GM18498 (cell line): Measurements from ENCODE around the gene NALF2.

Experiments used
- ATAC-seq: cut with Tn5 transposase; IDR thresholded peaks from one replicate; pipeline ENCODE4 v1.9.1; 2021; ENCODE audit warnings: mild to moderate bottlenecking, moderate library complexity; ENCODE audit not compliant: unreplicated experiment

NALF2 gene

GRCh38 chrX:69524781-69525363, 20.7 kb downstream of the NALF2 start:
- no peak for ATAC-seq

- ATAC-seq = no peak
Observed at GRCh38 chrX:69530306-69530705, 26.2 kb downstream of the NALF2 start.

GRCh38 chrX:69531031-69531755, 27.1 kb downstream of the NALF2 start:
- no peak for ATAC-seq

- ATAC-seq = no peak
Observed at GRCh38 chrX:69535661-69536060, 31.5 kb downstream of the NALF2 start.

GRCh38 chrX:69538321-69538876, 34.3 kb downstream of the NALF2 start:
- ATAC-seq = peak; percentile 94

GRCh38 chrX:69539437-69539836, 35.3 kb downstream of the NALF2 start:
- ATAC-seq = peak; percentile 71

GRCh38 chrX:69541956-69542355, 37.8 kb downstream of the NALF2 start:
- ATAC-seq = no peak

GRCh38 chrX:69543572-69543971, 39.4 kb downstream of the NALF2 start:
- ATAC-seq = no peak

GRCh38 chrX:69546417-69546816, 42.3 kb downstream of the NALF2 start:
- no peak for ATAC-seq

- no peak for ATAC-seq
Observed at GRCh38 chrX:69546978-69547377, 42.9 kb downstream of the NALF2 start.

- ATAC-seq = no peak
Observed at GRCh38 chrX:69551421-69552009, 47.4 kb downstream of the NALF2 start.

- ATAC-seq = no peak
Observed at GRCh38 chrX:69552512-69552911, 48.4 kb downstream of the NALF2 start.
